IPS-11a (cell line): ENCODE data around the gene GBGT1.
"Not testable (repeated sequence)": the region's sequence is repeated elsewhere in the genome, so short reads cannot be mapped to it uniquely, and the experiment has no call there.

Experiments used
- H3K4me3 ChIP-seq: one replicate; pipeline ENCODE4 v1.5.1; 2013; ENCODE audit warnings: low read depth, low read length, control low read depth

The GBGT1 gene

GRCh38 chr9:133163504-133164172 is at the start of gene GBGT1:
TSS of gene GBGT1 (minus strand) at chr9:133163914. CDS start at chr9:133162412, 1,502 bp downstream.
- H3K4me3 ChIP-seq, result peak within 1 kb of the TSS; percentile 43

GRCh38 chr9:133210609-133211008 is 46.9 kb upstream of the GBGT1 start:
- H3K4me3 ChIP-seq, result no peak overlapping the region

- no peak overlapping the region for H3K4me3 ChIP-seq
Measured at GRCh38 chr9:133210202-133210532, 46.5 kb upstream of the GBGT1 start.

GRCh38 chr9:133209327-133210201 is 45.9 kb upstream of the GBGT1 start:
- not testable (repeated sequence) for H3K4me3 ChIP-seq

GRCh38 chr9:133208880-133209300 is 45.2 kb upstream of the GBGT1 start, which contains the start of gene OBP2B:
TSS of gene OBP2B (minus strand) at chr9:133209250. CDS start at chr9:133209199, 51 bp downstream.
- H3K4me3 ChIP-seq, result not testable (repeated sequence)

- not testable (repeated sequence) for H3K4me3 ChIP-seq
Measured at GRCh38 chr9:133208171-133208879, 44.6 kb upstream of the GBGT1 start.

GRCh38 chr9:133207540-133208170 is 43.9 kb upstream of the GBGT1 start:
- no peak overlapping the region for H3K4me3 ChIP-seq

- H3K4me3 ChIP-seq, result no peak overlapping the region
Measured at GRCh38 chr9:133207021-133207531, 43.4 kb upstream of the GBGT1 start.

- H3K4me3 ChIP-seq, result no peak overlapping the region
Measured at GRCh38 chr9:133205996-133206931, 42.5 kb upstream of the GBGT1 start.

- H3K4me3 ChIP-seq, result not testable (repeated sequence)
Measured at GRCh38 chr9:133205481-133205887, 41.8 kb upstream of the GBGT1 start.

- H3K4me3 ChIP-seq, result no peak overlapping the region
Measured at GRCh38 chr9:133204993-133205336, 41.3 kb upstream of the GBGT1 start.

- no peak overlapping the region for H3K4me3 ChIP-seq
Measured at GRCh38 chr9:133204335-133204992, 40.8 kb upstream of the GBGT1 start.

GRCh38 chr9:133203506-133204075 is 39.9 kb upstream of the GBGT1 start:
- H3K4me3 ChIP-seq, result no peak overlapping the region

- no peak overlapping the region for H3K4me3 ChIP-seq
Measured at GRCh38 chr9:133202688-133203453, 39.2 kb upstream of the GBGT1 start.

GRCh38 chr9:133202145-133202513 is 38.4 kb upstream of the GBGT1 start:
- H3K4me3 ChIP-seq, result no peak overlapping the region

GRCh38 chr9:133201424-133202144 is 37.9 kb upstream of the GBGT1 start:
- H3K4me3 ChIP-seq, result no peak overlapping the region

GRCh38 chr9:133200631-133201030 is 36.9 kb upstream of the GBGT1 start:
- no peak overlapping the region for H3K4me3 ChIP-seq
